Body of pancreas (tissue), 4 donors: ENCODE measurements around the gene KDM5D. TPM values are rescaled to one million over a fixed set of nuclear protein-coding genes. Genes with fewer than 3 reads are reported as not detected.

Experiments
- ATAC-seq: fragments of 150-250 bp; one replicate; pipeline ENCODE4 v1.9.1; 2016
- DNase-seq, 4 donors: peaks; one replicate each; pipeline ENCODE4 v3.0.0-alpha.2; 2019
- H3K27ac ChIP-seq, 4 donors: fragments of 200-600 bp; sonication (generic); 1 replicate in 3 of 4; 2 replicates in 1 of 4; pipeline versions ENCODE4 v1.5.1 to v1.6.1; 2016 to 2019; ENCODE audit warnings: mild to moderate bottlenecking in 1 of 4, mixed read lengths in 1 of 4, moderate library complexity in 1 of 4
- H3K27me3 ChIP-seq, 2 donors: fragments of 200-600 bp; sonication (generic); one replicate each; pipeline ENCODE4 v1.6.0; 2016; ENCODE audit warnings: mild to moderate bottlenecking in 1 of 2
- H3K36me3 ChIP-seq, 2 donors: fragments of 200-600 bp; sonication (generic); replicated peaks in 1 of 2; 2 replicates each; pipeline ENCODE4 v1.5.1; 2016; ENCODE audit warnings: low read depth in 2 of 2; ENCODE audit not compliant: insufficient read depth in 1 of 2
- H3K4me1 ChIP-seq: fragments of 200-600 bp; sonication (generic); one replicate; pipeline ENCODE4 v1.6.0; 2016
- H3K4me3 ChIP-seq, 2 donors: fragments of 200-600 bp; sonication (generic); 1 replicate in 1 of 2; 2 replicates in 1 of 2; pipeline ENCODE4 v1.5.1; 2016 to 2019
- H3K9me3 ChIP-seq, 3 donors: fragments of 200-600 bp; sonication (generic); 1 replicate in 2 of 3; 2 replicates in 1 of 3; pipeline ENCODE4 v1.5.1; 2016
- POLR2A ChIP-seq, 3 donors: fragments of 450-650 bp; IDR thresholded peaks; one replicate each; pipeline ENCODE4 v1.6.1; 2016; ENCODE audit warnings: antibody characterized with exemption in 3 of 3, mild to moderate bottlenecking in 2 of 3
- WGBS, 2 donors: methylation state at CpG; one replicate each; pipeline ENCODE4 v1.1.5; 2017; 5-methylcytosine and 5-hydroxymethylcytosine counted together
- intact Hi-C: fragments of 100-400 bp; cut with DNase I; formaldehyde crosslinking; loops from one replicate; pipeline ENCODE4 v1.15.1; 2023
- total RNA-seq, 2 donors: library from RNA; depleted of rRNA; stranded (reverse); fragments of >200 nt; gene quantifications; one replicate each; pipeline ENCODE4 v1.1.0, GENCODE V29; 2016
- TF ChIP-seq, protein P1 (sequence below), 7 experiments: fragments of 450-650 bp in 4 of 7; fragments of 200-600 bp in 3 of 7; sonication (generic) in 3 of 7; IDR thresholded peaks; one replicate each; pipeline ENCODE4 v1.5.1; 2016 to 2019; ENCODE audit warnings: antibody characterized with exemption in 7 of 7

KDM5D gene
- total RNA-seq, 2 donors from 2014 or later, result not detected

DNA sequence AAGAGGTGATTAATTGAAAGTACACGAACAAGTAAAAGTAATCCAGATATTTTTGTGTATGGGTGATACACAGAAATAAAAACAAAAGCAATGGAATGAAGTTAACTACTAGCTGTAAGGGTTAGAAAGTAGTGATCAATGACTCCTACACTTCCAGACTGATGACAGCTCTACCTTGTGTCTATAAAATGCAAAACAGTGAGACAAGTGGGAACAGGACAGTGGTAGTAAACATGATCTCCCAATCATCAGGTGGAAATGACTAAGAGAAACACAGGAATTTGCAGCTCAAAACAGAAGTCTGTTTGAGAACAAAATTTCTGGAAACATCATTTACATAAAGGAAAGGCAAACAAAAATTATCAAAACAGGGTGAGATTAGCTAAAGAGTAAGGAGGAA, 10.1 kb downstream of the KDM5D start:
- DNase-seq (no peak), ATAC-seq (no peak)
- Histone ChIP-seq H3K27ac (no peak overlapping the region), H3K4me3 (no peak overlapping the region), H3K9me3 (no peaks in the 10 kb centered on the region), H3K36me3 (no peaks in the 10 kb centered on the region), H3K4me1 (no peaks in the 10 kb centered on the region), H3K27me3 (no peaks in the 10 kb centered on the region)
- intact Hi-C loops, result no loop called here
- 57 to 58% methylated on average over 1 of the region's 1 CpG for WGBS, 2 donors
- TF ChIP-seq, protein P1, sequence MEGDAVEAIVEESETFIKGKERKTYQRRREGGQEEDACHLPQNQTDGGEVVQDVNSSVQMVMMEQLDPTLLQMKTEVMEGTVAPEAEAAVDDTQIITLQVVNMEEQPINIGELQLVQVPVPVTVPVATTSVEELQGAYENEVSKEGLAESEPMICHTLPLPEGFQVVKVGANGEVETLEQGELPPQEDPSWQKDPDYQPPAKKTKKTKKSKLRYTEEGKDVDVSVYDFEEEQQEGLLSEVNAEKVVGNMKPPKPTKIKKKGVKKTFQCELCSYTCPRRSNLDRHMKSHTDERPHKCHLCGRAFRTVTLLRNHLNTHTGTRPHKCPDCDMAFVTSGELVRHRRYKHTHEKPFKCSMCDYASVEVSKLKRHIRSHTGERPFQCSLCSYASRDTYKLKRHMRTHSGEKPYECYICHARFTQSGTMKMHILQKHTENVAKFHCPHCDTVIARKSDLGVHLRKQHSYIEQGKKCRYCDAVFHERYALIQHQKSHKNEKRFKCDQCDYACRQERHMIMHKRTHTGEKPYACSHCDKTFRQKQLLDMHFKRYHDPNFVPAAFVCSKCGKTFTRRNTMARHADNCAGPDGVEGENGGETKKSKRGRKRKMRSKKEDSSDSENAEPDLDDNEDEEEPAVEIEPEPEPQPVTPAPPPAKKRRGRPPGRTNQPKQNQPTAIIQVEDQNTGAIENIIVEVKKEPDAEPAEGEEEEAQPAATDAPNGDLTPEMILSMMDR (IDR thresholded peaks at IDR 0.05), result no peak
- no peak for TF ChIP-seq POLR2A (IDR thresholded peaks at IDR 0.05)

DNA sequence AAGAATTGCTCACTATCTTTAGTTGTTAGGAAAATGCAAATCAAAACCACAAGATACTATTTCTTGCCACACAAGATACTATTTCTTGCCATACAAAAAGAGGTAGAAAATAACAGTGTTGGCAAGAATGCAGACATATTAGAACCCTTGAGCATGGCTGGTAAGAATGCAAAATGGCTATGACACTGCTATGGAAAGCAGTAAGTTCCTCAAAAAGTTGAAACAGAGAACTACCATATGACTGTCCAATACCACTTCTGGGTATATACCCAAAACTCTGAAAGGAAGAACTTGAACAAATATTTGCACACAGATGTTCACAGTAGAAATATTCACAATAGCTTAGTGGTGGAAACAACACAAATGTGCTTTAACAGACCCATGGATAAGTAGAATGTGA, 26.6 kb downstream of the KDM5D start:
- Histone ChIP-seq H3K36me3 (peaks cover 4 to 10% of the 10 kb centered on the region in 2 donors), H3K27ac (no peak overlapping the region), H3K27me3 (no peaks in the 10 kb centered on the region), H3K4me1 (no peaks in the 10 kb centered on the region), H3K9me3 (no peaks in the 10 kb centered on the region), H3K4me3 (no peak overlapping the region)
- DNase-seq (no peak), ATAC-seq (no peak)
- intact Hi-C loops, result no loop called here
- no peak for TF ChIP-seq POLR2A (IDR thresholded peaks at IDR 0.05)
- TF ChIP-seq, protein P1 (IDR thresholded peaks at IDR 0.05), result no peak

DNA sequence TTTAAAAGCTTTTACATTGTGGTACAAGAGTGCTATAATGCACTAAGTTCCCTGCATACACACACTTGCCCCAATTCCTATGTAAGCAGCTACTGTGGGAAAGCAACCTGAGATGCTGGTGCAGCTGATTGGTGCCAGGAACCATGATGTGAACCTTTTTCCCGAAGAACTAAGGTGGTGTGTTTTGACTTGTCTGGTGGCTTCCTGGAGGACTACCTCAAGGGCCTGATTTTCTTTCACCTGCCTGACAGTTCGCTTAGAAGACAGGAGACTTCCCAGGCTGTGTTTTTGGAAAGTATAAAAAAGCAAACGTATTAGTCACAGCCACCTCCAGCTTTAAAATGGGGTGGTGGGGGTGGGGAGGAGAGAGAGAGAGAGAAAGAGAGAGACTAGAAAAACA, 27.4 kb downstream of the KDM5D start:
- Histone ChIP-seq H3K36me3 (peaks cover 4 to 10% of the 10 kb centered on the region in 2 donors), H3K4me3 (no peak overlapping the region), H3K9me3 (no peaks in the 10 kb centered on the region), H3K27me3 (no peaks in the 10 kb centered on the region), H3K27ac (no peak overlapping the region), H3K4me1 (no peaks in the 10 kb centered on the region)
- DNase-seq (no peak), ATAC-seq (no peak)
- intact Hi-C loops, result no loop called here
- 72 to 83% methylated on average over 1 to 2 of the region's 3 CpGs for WGBS, 2 donors
- TF ChIP-seq, protein P1 (IDR thresholded peaks at IDR 0.05), result no peak

DNA sequence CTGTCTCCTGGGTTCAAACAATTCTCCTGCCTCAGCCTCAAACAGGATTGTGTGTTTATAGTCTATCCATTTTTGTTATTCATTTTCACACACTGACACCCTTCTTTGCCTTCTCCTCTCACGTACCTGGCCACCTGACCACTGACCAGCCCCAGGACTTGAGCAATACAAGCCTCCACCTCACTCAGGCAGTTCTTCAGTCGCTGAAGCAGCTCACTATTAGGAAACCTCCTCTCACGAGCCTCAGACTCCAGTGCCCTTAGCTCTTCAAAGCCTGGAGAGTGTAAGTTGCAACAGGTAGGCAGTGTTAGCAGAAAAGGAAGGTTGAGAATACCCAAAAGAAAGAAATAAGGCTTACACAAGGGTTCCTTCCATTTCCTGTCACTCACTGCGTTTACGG, 29.3 kb downstream of the KDM5D start:
- Histone ChIP-seq H3K9me3 (no peaks in the 10 kb centered on the region), H3K4me1 (no peaks in the 10 kb centered on the region), H3K4me3 (no peak overlapping the region), H3K36me3 (peaks cover 4 to 10% of the 10 kb centered on the region in 2 donors), H3K27ac (no peak overlapping the region), H3K27me3 (no peaks in the 10 kb centered on the region)
- DNase-seq (no peak), ATAC-seq (no peak)
- TF ChIP-seq, protein P1 (IDR thresholded peaks at IDR 0.05), result no peak
- no peak for TF ChIP-seq POLR2A (IDR thresholded peaks at IDR 0.05)
- intact Hi-C loops, result no loop called here
- 92 to 97% methylated on average over 3 to 5 of the region's 5 CpGs for WGBS, 2 donors

DNA sequence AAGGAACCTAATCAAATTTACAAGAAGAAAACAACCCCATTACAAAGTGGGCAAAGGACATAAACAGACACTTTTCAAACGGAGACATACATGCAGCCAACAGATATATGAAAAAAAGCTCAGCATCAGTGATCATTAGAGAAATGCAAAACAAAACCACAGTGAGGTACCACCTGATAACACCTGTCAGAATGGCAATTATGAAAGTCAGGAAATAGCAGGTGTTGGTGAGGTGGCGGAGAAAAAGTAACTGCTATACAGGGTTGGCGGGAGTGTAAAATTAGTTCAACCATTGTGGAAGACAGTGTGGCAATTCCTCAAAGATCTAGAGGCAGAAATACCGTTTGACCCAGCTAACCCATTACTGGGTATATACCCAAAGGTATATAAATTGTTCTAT, 31.1 kb downstream of the KDM5D start:
- peaks cover 4 to 10% of the 10 kb centered on the region in 2 donors for H3K36me3 ChIP-seq

More for the DNA sequence above, 31.1 kb downstream of the KDM5D start:
- DNase-seq (no peak), ATAC-seq (no peak)
- intact Hi-C loops, result no loop called here
- H3K4me1 ChIP-seq, result no peaks in the 10 kb centered on the region
- H3K27ac ChIP-seq, result no peak overlapping the region
- 94 to 97% methylated on average over 4 of the region's 4 CpGs for WGBS, 2 donors
- H3K27me3 ChIP-seq, result no peaks in the 10 kb centered on the region
- TF ChIP-seq, protein P1 (IDR thresholded peaks at IDR 0.05), result no peak
- H3K4me3 ChIP-seq, result no peak overlapping the region
- H3K9me3 ChIP-seq, result no peaks in the 10 kb centered on the region
